ENCODE data around the gene DYNLL1.

- no peak for TF ChIP-seq BHLHE40 (IDR thresholded peaks at IDR 0.05; ENCODE audit: borderline replicate concordance)
- TF ChIP-seq FOXM1 (IDR thresholded peaks at IDR 0.05; ENCODE audit: borderline replicate concordance): no peak
- no peak for TF ChIP-seq SUZ12 (IDR thresholded peaks at IDR 0.05)
- no peak for TF ChIP-seq TARDBP (IDR thresholded peaks at IDR 0.05)
- no peak for TF ChIP-seq LEF1 (IDR thresholded peaks at IDR 0.05; ENCODE audit: borderline replicate concordance)
- TF ChIP-seq FOXK2 (IDR thresholded peaks at IDR 0.05): no peak
- TF ChIP-seq HDGF (IDR thresholded peaks at IDR 0.05; ENCODE audit: borderline replicate concordance): no peak
These were observed 7.8 kb upstream of the DYNLL1 start for GRCh38 chr12:120488057-120488640.

Measured in HEK293T (cell line).